ENCODE results near the gene TWNK. TPM values are rescaled to one million over a fixed set of nuclear protein-coding genes. Genes with fewer than 3 reads are reported as not detected.

The TWNK gene
- total and polyA plus RNA-seq, 2 of the 4 experiments (the other 2 are of a cell fraction): 7.7 to 8.8 TPM

- Histone ChIP-seq H4K8ac (ENCODE audit: low read depth in 2 of 2, low read length in 2 of 2) (peak overlapping the region; percentile 58 to 74; a peak in 3 of 4 replicates), H2AK5ac (ENCODE audit: low read depth, low read length) (peak overlapping the region; percentile 50; the same call in 1 of the 2 replicates), H3K9me3 (ENCODE audit: control insufficient read depth, insufficient read depth, low read length) (no peaks in the 10 kb centered on the region), H3K9me1 (ENCODE audit: insufficient read depth, low read length) (0 out of 2 replicates have a peak, but pooled peaks cover 4% of the 10 kb centered on the region), H3K56ac (ENCODE audit: extremely low read depth, insufficient read depth, low read length) (peak overlapping the region; percentile 51; the same call in 1 of the 2 replicates), H4K20me1 (ENCODE audit: insufficient read depth, low read length) (peaks cover 5% of the 10 kb centered on the region; the same call in 1 of the 2 replicates), H3K9ac (ENCODE audit: low read depth, low read length) (no peak overlapping the region), H3K4me2 (ENCODE audit: low read depth, low read length) (peak overlapping the region; percentile 44; the same call in 1 of the 2 replicates), H3K27ac (ENCODE audit: insufficient read depth, low read length) (peak overlapping the region; percentile 94), H3K27me3 (ENCODE audit: control insufficient read depth, insufficient read depth, low read length) (no peaks in the 10 kb centered on the region), H3K36me3 (ENCODE audit: control insufficient read depth, insufficient read depth, low read length) (peaks cover 44% of the 10 kb centered on the region), H2BK15ac (ENCODE audit: low read depth, low read length) (peak overlapping the region; percentile 12; the same call in 2 of the 3 replicates), H3K4ac (ENCODE audit: low read depth, low read length) (peak overlapping the region; percentile 91), H2BK120ac (ENCODE audit: low read depth, low read length) (peak overlapping the region; percentile 66), H2AK9ac (replicated peaks; ENCODE audit: low read depth, low read length, poor library complexity) (no peak overlapping the region), H2BK5ac (ENCODE audit: low read depth, low read length, poor library complexity, severe bottlenecking) (peak overlapping the region; percentile 90), H3K18ac (ENCODE audit: low read depth, low read length) (peak overlapping the region; percentile 91), H4K91ac (ENCODE audit: insufficient read depth, low read depth, low read length) (peak overlapping the region; percentile 88), H3K4me1 (ENCODE audit: control insufficient read depth, insufficient read depth, low read length) (peaks cover 11% of the 10 kb centered on the region), H4K5ac (ENCODE audit: low read depth, low read length) (peak overlapping the region; percentile 95), H3K4me3 (ENCODE audit: insufficient read depth, low read depth, low read length) (no peak overlapping the region), H3K23ac (ENCODE audit: low read depth, low read length) (peak overlapping the region; percentile 49), H2BK20ac (ENCODE audit: low read depth, low read length) (peak overlapping the region; percentile 30), H3K79me1 (ENCODE audit: low read depth in 1 of 2, low read length in 2 of 2) (peaks cover 0 to 23% of the 10 kb centered on the region in 2 experiments; a peak in 3 of 4 replicates), H3K14ac (replicated peaks; ENCODE audit: low read depth, low read length) (peak overlapping the region; percentile 10; the same call in 1 of the 2 replicates), H2AFZ (replicated peaks; ENCODE audit: low read length, poor library complexity) (no peak overlapping the region)
- BruUV-seq (replicated peaks): TSS peak; percentile 23
- intact Hi-C loops (cut with micrococcal nuclease): no loop called here
- ATAC-seq (ENCODE audit: low read depth): peak; percentile 86
- POLR2A ChIA-PET (ENCODE audit: unreplicated experiment): no interaction called here
- in situ Hi-C loops (cut with MboI; ENCODE audit: low sequenced_read_pairs): loop anchor here (25.0 kb wide), 1 partner anchor 872 kb away; the partner anchor contains the start of gene OGA
- DNase-seq: peak; percentile 69
- TF ChIP-seq CEBPB (IDR thresholded peaks at IDR 0.05; ENCODE audit: low read depth, low read length): peak; percentile 34; the same call in 1 of the 2 replicates
- no peak for TF ChIP-seq NFE2L2 (IDR thresholded peaks at IDR 0.05; ENCODE audit: low read depth, low read length)
- dilution Hi-C loops (cut with HindIII; ENCODE audit: low sequenced_read_pairs, unreplicated experiment): no loop called here
- CTCF ChIA-PET: interaction anchor here (1.0 kb wide), 1 partner anchor 10 kb away, joined by 4 read pairs; no protein-coding TSS in a partner anchor
Measured at GRCh38 chr10:100939763-100940344, 47.5 kb upstream of the TWNK start.
